WTC11 (cell line): Measurements from ENCODE around the gene NDUFA12. TPM values are rescaled to one million over a fixed set of nuclear protein-coding genes. Genes with fewer than 3 reads are reported as not detected.

Experiments used
- ATAC-seq: fragments of 200-7000 bp; cut with Tn5 transposase; 2 replicates; pipeline ENCODE4 v1.10.0; 2021; ENCODE audit warnings: mild to moderate bottlenecking, moderate library complexity
- CTCF ChIA-PET: fragments of 300-600 bp; sonication (Branson Sonifier 250); formaldehyde crosslinking; loops from one replicate; lab custom pipeline; 2021; ENCODE audit warnings: antibody characterized with exemption; lab: Charles Lee
- POLR2A ChIA-PET: fragments of 350-600 bp; sonication (Branson Sonifier 250); formaldehyde crosslinking; loops from one replicate; lab custom pipeline; 2021; ENCODE audit warnings: antibody characterized with exemption; lab: Charles Lee
- DNase-seq: peaks from one replicate; pipeline ENCODE4 v3.0.0; 2021; ENCODE audit warnings: low spot score
- H3K27ac Mint-ChIP-seq: 2 replicates; pipeline ENCODE4 v1.8.0; 2021; ENCODE audit warnings: mixed read lengths
- H3K27me3 Mint-ChIP-seq: 2 replicates; pipeline ENCODE4 v1.8.0; 2021; ENCODE audit warnings: low read depth, mild to moderate bottlenecking, moderate library complexity, mixed read lengths
- H3K36me3 Mint-ChIP-seq: 2 replicates; pipeline ENCODE4 v1.8.0; 2021; ENCODE audit warnings: mixed read lengths
- H3K4me1 Mint-ChIP-seq: 2 replicates; pipeline ENCODE4 v1.8.0; 2022; ENCODE audit warnings: mixed read lengths
- H3K4me3 Mint-ChIP-seq: 2 replicates; pipeline ENCODE4 v1.8.0; 2021; ENCODE audit warnings: mild to moderate bottlenecking, moderate library complexity, mixed read lengths
- H3K9me3 Mint-ChIP-seq: 2 replicates; pipeline ENCODE4 v1.8.0; 2021; ENCODE audit warnings: mixed read lengths
- AR ChIP-seq: fragments of 250-450 bp; sonication (Bioruptor Pico); IDR thresholded peaks from 2 replicates; pipeline ENCODE4 v1.9.0; 2021; ENCODE audit warnings: mild to moderate bottlenecking
- ARID4B ChIP-seq: sonication (generic); formaldehyde crosslinking; IDR thresholded peaks from 2 replicates; pipeline ENCODE4 v1.8.0; 2023; ENCODE audit warnings: missing genetic modification reagents, mild to moderate bottlenecking, borderline replicate concordance
- ATF2 ChIP-seq: sonication (generic); formaldehyde crosslinking; IDR thresholded peaks from 2 replicates; pipeline ENCODE4 v1.8.1; 2022; ENCODE audit warnings: low read depth, missing genetic modification reagents, borderline replicate concordance
- ATF3 ChIP-seq: sonication (generic); formaldehyde crosslinking; conservative IDR thresholded peaks from 2 replicates; pipeline ENCODE4 v1.8.1; 2022; ENCODE audit warnings: mild to moderate bottlenecking, missing genetic modification reagents
- ATF6 ChIP-seq: sonication (generic); formaldehyde crosslinking; IDR thresholded peaks from 2 replicates; pipeline ENCODE4 v1.8.1; 2023; ENCODE audit warnings: mild to moderate bottlenecking, missing genetic modification reagents
- ELF4 ChIP-seq: sonication (generic); formaldehyde crosslinking; IDR thresholded peaks from 2 replicates; pipeline ENCODE4 v1.8.1; 2022; ENCODE audit warnings: low read depth, mild to moderate bottlenecking, moderate library complexity, missing genetic modification reagents
- EMX1 ChIP-seq: fragments of 250-450 bp; sonication (Bioruptor Pico); IDR thresholded peaks from 2 replicates; pipeline ENCODE4 v1.8.0; 2021; ENCODE audit warnings: mild to moderate bottlenecking
- FOXJ3 ChIP-seq: sonication (generic); formaldehyde crosslinking; IDR thresholded peaks from 2 replicates; pipeline ENCODE4 v1.9.0; 2021; ENCODE audit warnings: missing genetic modification reagents, mild to moderate bottlenecking, borderline replicate concordance
- GTF2I ChIP-seq: fragments of 250-450 bp; sonication (Bioruptor Pico); conservative IDR thresholded peaks from 2 replicates; pipeline ENCODE4 v1.4.0; 2021; ENCODE audit warnings: mild to moderate bottlenecking
- JUN ChIP-seq: sonication (generic); formaldehyde crosslinking; IDR thresholded peaks from 2 replicates; pipeline ENCODE4 v1.8.0; 2023; ENCODE audit warnings: mild to moderate bottlenecking, missing genetic modification reagents
- KAT7 ChIP-seq: sonication (generic); formaldehyde crosslinking; IDR thresholded peaks from 2 replicates; pipeline ENCODE4 v1.8.1; 2023; ENCODE audit warnings: missing genetic modification reagents, mild to moderate bottlenecking, borderline replicate concordance
- NFE2L1 ChIP-seq: sonication (generic); formaldehyde crosslinking; IDR thresholded peaks from 2 replicates; pipeline ENCODE4 v1.8.1; 2023; ENCODE audit warnings: missing genetic modification reagents
- NR1H2 ChIP-seq: sonication (generic); formaldehyde crosslinking; IDR thresholded peaks from 2 replicates; pipeline ENCODE4 v1.9.0; 2021; ENCODE audit warnings: mild to moderate bottlenecking, moderate library complexity, missing genetic modification reagents
- PREB ChIP-seq: sonication (generic); formaldehyde crosslinking; IDR thresholded peaks from 2 replicates; pipeline ENCODE4 v1.8.1; 2022; ENCODE audit warnings: mild to moderate bottlenecking, missing genetic modification reagents, moderate library complexity, borderline replicate concordance
- RELA ChIP-seq: sonication (generic); formaldehyde crosslinking; IDR thresholded peaks from 2 replicates; pipeline ENCODE4 v1.8.1; 2022; ENCODE audit warnings: missing genetic modification reagents, mild to moderate bottlenecking, borderline replicate concordance
- TCF7 ChIP-seq: sonication (generic); formaldehyde crosslinking; IDR thresholded peaks from 2 replicates; pipeline ENCODE4 v1.8.0; 2022; ENCODE audit warnings: mild to moderate bottlenecking, low read depth, missing genetic modification reagents, moderate library complexity
- ZMAT4 ChIP-seq: fragments of 250-450 bp; sonication (Bioruptor Pico); IDR thresholded peaks from 2 replicates; pipeline ENCODE4 v1.9.0; 2021; ENCODE audit warnings: mild to moderate bottlenecking
- ZNF263 ChIP-seq: sonication (generic); formaldehyde crosslinking; IDR thresholded peaks from 2 replicates; pipeline ENCODE4 v1.8.1; 2022; ENCODE audit warnings: low read depth, mild to moderate bottlenecking, moderate library complexity, missing genetic modification reagents
- ZNF671 ChIP-seq: fragments of 250-450 bp; sonication (Bioruptor Pico); IDR thresholded peaks from 2 replicates; pipeline ENCODE4 v1.8.0; 2021; ENCODE audit warnings: mild to moderate bottlenecking
- ZSCAN18 ChIP-seq: fragments of 250-450 bp; sonication (Bioruptor Pico); IDR thresholded peaks from 2 replicates; pipeline ENCODE4 v2.1.2; 2022; ENCODE audit warnings: mild to moderate bottlenecking, moderate library complexity
- total RNA-seq: library from RNA; stranded (reverse); gene quantifications from 3 replicates; pipeline ENCODE4 v1.2.3, GENCODE V29; 2021

The NDUFA12 gene
- total RNA-seq, 1 experiment from 2014 or later = 87.3 TPM

GRCh38 chr12:94988471-94988870 is 15.0 kb downstream of the NDUFA12 start:
- ATAC-seq = no peak
- H3K27ac Mint-ChIP-seq = no peak overlapping the region
- no peak for DNase-seq
- H3K9me3 Mint-ChIP-seq = no peaks in the 10 kb centered on the region
- H3K4me1 Mint-ChIP-seq = peaks cover 5% of the 10 kb centered on the region
- POLR2A ChIA-PET = no interaction called here
- H3K36me3 Mint-ChIP-seq = peaks cover 5% of the 10 kb centered on the region
- no peaks in the 10 kb centered on the region for H3K27me3 Mint-ChIP-seq
- no peak overlapping the region for H3K4me3 Mint-ChIP-seq
- CTCF ChIA-PET = no interaction called here
- TF ChIP-seq FOXJ3 (CRISPR knock-in tag) = no peak
- no peak for TF ChIP-seq ATF3 (CRISPR knock-in tag)
- no peak for TF ChIP-seq ELF4
- TF ChIP-seq ARID4B (CRISPR knock-in tag) = no peak
- TF ChIP-seq AR (CRISPR knock-in tag) = no peak
- no peak for TF ChIP-seq NR1H2 (CRISPR knock-in tag)
- no peak for TF ChIP-seq RELA
- TF ChIP-seq KAT7 = no peak
- no peak for TF ChIP-seq ATF2
- no peak for TF ChIP-seq JUN
- no peak for TF ChIP-seq TCF7 (CRISPR knock-in tag)
- TF ChIP-seq ZNF263 (CRISPR knock-in tag) = no peak
- TF ChIP-seq ATF6 (CRISPR knock-in tag) = no peak
- no peak for TF ChIP-seq NFE2L1 (CRISPR knock-in tag)
- TF ChIP-seq ZMAT4 (CRISPR knock-in tag) = no peak
- TF ChIP-seq, all 79 proteins: peak for 0

- Mint-ChIP-seq H3K27ac (no peak overlapping the region), H3K4me3 (no peak overlapping the region), H3K27me3 (no peaks in the 10 kb centered on the region), H3K36me3 (peaks cover 5% of the 10 kb centered on the region)
- DNase-seq = no peak
- no peak for ATAC-seq
- POLR2A ChIA-PET = no interaction called here
- TF ChIP-seq PREB (CRISPR knock-in tag) = no peak
- TF ChIP-seq GTF2I (CRISPR knock-in tag) = no peak
- TF ChIP-seq ZSCAN18 (CRISPR knock-in tag) = no peak
- no peak for TF ChIP-seq ZNF671 (CRISPR knock-in tag)
- TF ChIP-seq EMX1 (CRISPR knock-in tag) = no peak
- TF ChIP-seq, all 79 proteins: peak for 0
- Mint-ChIP-seq H3K4me1 (peaks cover 5% of the 10 kb centered on the region), H3K9me3 (no peaks in the 10 kb centered on the region)
- CTCF ChIA-PET = no interaction called here
Measured at GRCh38 chr12:94987801-94988200, 15.7 kb downstream of the NDUFA12 start.
